Uterus (tissue), 2 donors: ENCODE measurements around the gene ULK3.

Experiments used
- CTCF ChIP-seq, 4 experiments: fragments of 200-600 bp in 2 of 4; fragments of 450-650 bp in 2 of 4; sonication (generic) in 2 of 4; IDR thresholded peaks; one replicate each; pipeline ENCODE4 v1.5.1; 2016 to 2019; ENCODE audit warnings: antibody characterized with exemption in 4 of 4, mild to moderate bottlenecking in 2 of 4, moderate library complexity in 1 of 4
- POLR2A ChIP-seq, 2 donors: fragments of 450-650 bp; IDR thresholded peaks; one replicate each; pipeline ENCODE4 v1.6.1; 2016; ENCODE audit warnings: antibody characterized with exemption in 2 of 2, mild to moderate bottlenecking in 1 of 2, moderate library complexity in 1 of 2

- TF ChIP-seq CTCF (IDR thresholded peaks at IDR 0.05) (no peak), POLR2A (IDR thresholded peaks at IDR 0.05) (no peak)
Measured at GRCh38 chr15:74845208-74845568, 2.2 kb upstream of the ULK3 start.
